HCT116 (cell line): ENCODE data around the gene ARHGEF37. TPM values are rescaled to one million over a fixed set of nuclear protein-coding genes. Genes with fewer than 3 reads are reported as not detected.

Experiments used
- ATAC-seq: fragments of 200-7000 bp; cut with Tn5 transposase; 2 replicates; pipeline ENCODE4 v1.9.1; 2020; ENCODE audit warnings: mild to moderate bottlenecking, moderate library complexity
- Bru-seq: library from RNA; stranded (reverse); fragments of 400-500 nt; gene quantifications from one replicate; lab custom pipeline; 2021; lab: Mats Ljungman, UMichigan
- BruChase-seq, 2 experiments: library from RNA; stranded (reverse); fragments of 400-500 nt; gene quantifications; one replicate each; lab custom pipeline; 2021; lab: Mats Ljungman, UMichigan
- BruUV-seq: library from RNA; stranded (reverse); fragments of 400-500 nt; replicated peaks from 2 replicates; lab custom pipeline; 2021; lab: Mats Ljungman, UMichigan
- CTCF ChIA-PET: fragments of 300-600 bp; sonication (Branson Sonifier 250); formaldehyde crosslinking; loops from one replicate; lab custom pipeline; 2021; ENCODE audit warnings: antibody characterized with exemption; lab: Charles Lee
- POLR2A ChIA-PET: fragments of 300-600, 350-600 bp; sonication (Branson Sonifier 250); formaldehyde crosslinking; loops from one replicate; lab custom pipeline; 2021; ENCODE audit warnings: antibody characterized with exemption; lab: Charles Lee
- RAD21 ChIA-PET, 2 experiments: fragments of 300-600 bp; sonication (Branson Sonifier 250); formaldehyde crosslinking; loops; one replicate each; lab custom pipeline; 2023; ENCODE audit warnings: low total read pairs in 2 of 2; ENCODE audit not compliant: uncharacterized antibody in 2 of 2, unreplicated experiment in 2 of 2, low non-redundant PET in 1 of 2; lab: Charles Lee
- DNase-seq: peaks from one replicate; pipeline ENCODE4 v3.0.0-alpha.2; 2010; ENCODE audit warnings: low read depth, low spot score
- H2AFZ ChIP-seq: fragments of 200-600 bp; shearing (Covaris generic), sonication (generic); 2 replicates; pipeline ENCODE4 v1.6.1; 2017; ENCODE audit warnings: low read depth, mixed run types, mixed read lengths, antibody characterized with exemption, low read length; ENCODE audit not compliant: poor library complexity, severe bottlenecking
- H3K27ac ChIP-seq: 2 replicates; pipeline ENCODE4 v1.5.1; 2012; ENCODE audit warnings: low read depth, low read length
- H3K27me3 ChIP-seq: fragments of 200-600 bp; sonication (generic); 2 replicates; pipeline ENCODE4 v1.6.1; 2016; ENCODE audit warnings: mixed run types, low read length, mixed read lengths; ENCODE audit not compliant: insufficient read depth
- H3K36me3 ChIP-seq, 2 experiments: fragments of 200-500 bp in 1 of 2; fragments of 200-600 bp in 1 of 2; sonication (Bioruptor generic) in 1 of 2; sonication (generic) in 1 of 2; 2 replicates each; pipeline versions ENCODE4 v1.5.1 to v1.6.1; 2014 to 2016; ENCODE audit warnings: low read length in 2 of 2, inconsistent platforms in 1 of 2, mixed read lengths in 1 of 2, mixed run types in 1 of 2; ENCODE audit not compliant: insufficient read depth in 2 of 2, control insufficient read depth in 1 of 2
- H3K4me1 ChIP-seq, 2 experiments: fragments of 200-600 bp in 1 of 2; sonication (generic) in 1 of 2; 2 replicates each; pipeline versions ENCODE4 v1.5.1 to v1.6.1; 2012 to 2017; ENCODE audit warnings: low read length in 2 of 2, inconsistent platforms in 1 of 2, mild to moderate bottlenecking in 1 of 2, mixed read lengths in 1 of 2, mixed run types in 1 of 2, moderate library complexity in 1 of 2; ENCODE audit not compliant: insufficient read depth in 2 of 2, control insufficient read depth in 1 of 2
- H3K4me2 ChIP-seq: fragments of 200-600 bp; sonication (generic); 2 replicates; pipeline ENCODE4 v1.6.1; 2017; ENCODE audit warnings: mixed run types, low read length, mixed read lengths
- H3K4me3 ChIP-seq, 2 experiments: fragments of 200-600 bp in 1 of 2; sonication (generic) in 1 of 2; replicated peaks in 1 of 2; 2 replicates each; pipeline ENCODE4 v1.5.1; 2011 to 2016; ENCODE audit warnings: low read length in 2 of 2, control low read depth in 1 of 2, low read depth in 1 of 2, mild to moderate bottlenecking in 1 of 2, mixed read lengths in 1 of 2, mixed run types in 1 of 2
- H3K79me2 ChIP-seq: fragments of 200-600 bp; sonication (generic); 2 replicates; pipeline ENCODE4 v1.6.1; 2017; ENCODE audit warnings: mild to moderate bottlenecking, mixed run types, low read length, moderate library complexity, mixed read lengths; ENCODE audit not compliant: insufficient read depth
- H3K9ac ChIP-seq: fragments of 200-600 bp; sonication (generic); 2 replicates; pipeline ENCODE4 v1.6.1; 2016; ENCODE audit warnings: low read length, mixed read lengths
- H3K9me2 ChIP-seq: fragments of 200-600 bp; sonication (generic), shearing (Covaris generic); 2 replicates; pipeline ENCODE4 v1.6.1; 2017; ENCODE audit warnings: mixed run types, mild to moderate bottlenecking, moderate library complexity; ENCODE audit not compliant: insufficient read depth
- H3K9me3 ChIP-seq, 2 experiments: fragments of 200-500 bp in 1 of 2; fragments of 200-600 bp in 1 of 2; sonication (Bioruptor generic) in 1 of 2; sonication (generic) in 1 of 2; 2 replicates each; pipeline ENCODE4 v1.6.1; 2014 to 2017; ENCODE audit warnings: low read length in 2 of 2, mixed read lengths in 2 of 2, inconsistent platforms in 1 of 2, low read depth in 1 of 2, mild to moderate bottlenecking in 1 of 2, mixed run types in 1 of 2, moderate library complexity in 1 of 2; ENCODE audit not compliant: control insufficient read depth in 1 of 2, insufficient read depth in 1 of 2
- H4K20me1 ChIP-seq: fragments of 200-600 bp; sonication (generic), shearing (Covaris generic); 2 replicates; pipeline ENCODE4 v1.6.1; 2017; ENCODE audit warnings: mixed run types, mild to moderate bottlenecking, moderate library complexity; ENCODE audit not compliant: insufficient read depth
- CTCF ChIP-seq, 3 experiments: fragments of 200-600 bp in 1 of 3; sonication (generic) in 1 of 3; IDR thresholded peaks in 2 of 3; conservative IDR thresholded peaks in 1 of 3; 2 replicates each; pipeline ENCODE4 v1.5.1; 2012 to 2017; ENCODE audit warnings: low read depth in 2 of 3, low read length in 2 of 3, antibody characterized with exemption in 1 of 3, borderline replicate concordance in 1 of 3, control low read depth in 1 of 3, mild to moderate bottlenecking in 1 of 3, mixed read lengths in 1 of 3, mixed run types in 1 of 3, moderate library complexity in 1 of 3; ENCODE audit not compliant: insufficient read depth in 1 of 3
- POLR2AphosphoS5 ChIP-seq: IDR thresholded peaks from 2 replicates; pipeline ENCODE4 v1.6.1; 2011; ENCODE audit warnings: mild to moderate bottlenecking, low read depth, low read length, moderate library complexity
- SRF ChIP-seq: IDR thresholded peaks from 2 replicates; pipeline ENCODE4 v1.6.1; 2012; ENCODE audit warnings: low read depth
- ZFX ChIP-seq: fragments of 450-650 bp; IDR thresholded peaks from 2 replicates; pipeline ENCODE4 v1.6.1; 2017
- intact Hi-C: fragments of 100-400 bp; cut with micrococcal nuclease; formaldehyde crosslinking; loops from 2 replicates; pipeline ENCODE4 v1.10.0; 2022
- long read RNA-seq: library from polyadenylated mRNA; unstranded; transcript quantifications from one replicate; pipeline ENCODE4 v2.0.0, GENCODE V29; 2021; ENCODE audit not compliant: unreplicated experiment
- polyA plus RNA-seq: library from polyadenylated mRNA; unstranded; fragments of >200 nt; gene quantifications from 2 replicates; pipeline ENCODE4 v1.2.1, GENCODE V29; 2012; ENCODE audit warnings: missing spikeins
- total RNA-seq: library from RNA; stranded (reverse); gene quantifications from one replicate; pipeline ENCODE4 v1.2.1, GENCODE V29; 2021; ENCODE audit not compliant: unreplicated experiment
- TF ChIP-seq, protein P1 (sequence below): IDR thresholded peaks from 2 replicates; pipeline ENCODE4 v1.6.1; 2011; ENCODE audit warnings: mild to moderate bottlenecking, low read length, moderate library complexity; ENCODE audit not compliant: insufficient replicate concordance; ENCODE audit errors: extremely low read depth

The ARHGEF37 gene, protein sequence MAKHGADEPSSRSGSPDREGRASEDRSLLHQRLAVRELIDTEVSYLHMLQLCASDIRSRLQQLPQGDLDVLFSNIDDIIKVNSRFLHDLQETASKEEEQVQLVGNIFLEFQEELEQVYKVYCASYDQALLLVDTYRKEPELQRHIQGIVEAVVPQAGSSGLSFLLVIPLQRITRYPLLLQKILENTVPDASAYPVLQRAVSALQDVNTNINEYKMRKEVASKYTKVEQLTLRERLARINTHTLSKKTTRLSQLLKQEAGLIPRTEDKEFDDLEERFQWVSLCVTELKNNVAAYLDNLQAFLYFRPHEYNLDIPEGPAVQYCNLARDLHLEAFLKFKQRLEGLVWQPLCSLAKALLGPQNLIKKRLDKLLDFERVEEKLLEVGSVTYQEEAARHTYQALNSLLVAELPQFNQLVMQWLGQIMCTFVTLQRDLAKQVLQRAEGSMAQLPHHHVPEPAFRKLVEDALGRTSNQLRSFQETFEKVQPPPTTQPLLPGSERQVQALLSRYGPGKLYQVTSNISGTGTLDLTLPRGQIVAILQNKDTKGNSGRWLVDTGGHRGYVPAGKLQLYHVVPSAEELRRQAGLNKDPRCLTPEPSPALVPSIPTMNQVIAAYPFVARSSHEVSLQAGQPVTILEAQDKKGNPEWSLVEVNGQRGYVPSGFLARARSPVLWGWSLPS
- 7.0 TPM for total RNA-seq
- polyA plus RNA-seq, result 3.1 and 3.8 TPM in 2 replicates
- percentile 48 among the genes with signal in this experiment for Bru-seq, nascent RNA
- BruChase-seq, experiment 1, labeled RNA remaining after a 6-hour chase, result percentile 49 among the genes with signal in this experiment
- BruChase-seq, experiment 2, labeled RNA remaining after a 2-hour chase, result percentile 46 among the genes with signal in this experiment
- long read RNA-seq, partial matches to known transcripts, result 4 of 9 reads
- long read RNA-seq, other reads (novel, unspliced or antisense), result 5 of 9 reads

DNA sequence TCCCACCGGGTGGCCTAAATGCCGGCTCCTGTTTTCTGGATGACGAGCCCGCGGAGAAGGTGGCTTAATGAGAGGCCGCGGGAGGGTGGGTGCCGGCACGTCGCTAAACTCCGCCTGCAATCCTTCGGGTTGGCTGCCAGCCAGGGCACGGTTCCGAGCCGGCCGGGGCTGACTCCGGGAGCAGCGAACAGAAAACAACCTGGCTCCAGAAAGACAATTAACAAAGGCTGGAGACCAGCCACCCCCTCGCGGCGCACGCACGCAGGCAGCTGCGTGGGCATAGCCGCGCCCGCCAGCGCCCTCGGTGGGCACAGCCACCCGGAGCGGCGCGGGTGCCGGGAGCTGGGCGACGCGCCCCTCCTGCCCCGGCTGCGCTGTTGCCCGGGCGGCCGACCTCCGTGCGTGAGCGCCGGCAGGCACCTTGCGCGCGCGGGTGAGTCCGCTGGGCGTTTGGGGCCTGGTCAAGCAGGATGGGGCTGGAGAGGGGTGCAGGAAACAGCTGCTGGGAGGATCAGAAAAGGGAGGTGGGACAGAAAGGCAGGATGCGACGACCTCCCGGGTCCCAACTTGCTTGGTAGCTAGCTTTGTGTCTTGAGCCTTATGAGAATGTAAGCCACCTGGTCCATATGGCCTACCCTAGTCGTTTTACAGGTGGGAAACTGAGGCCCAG lies at the start of gene ARHGEF37:
ARHGEF37 (plus strand) TSS at position 307 of the 670 bp plus-strand sequence. CDS start 16,272 bp downstream, outside the sequence.
- Histone ChIP-seq H3K9ac (peak within 1 kb of the TSS; percentile 69), H3K27ac (peak within 1 kb of the TSS; percentile 74), H3K4me3 (peak within 1 kb of the TSS; percentile 58 to 70), H3K9me3 (no peaks in the 10 kb centered on the region), H2AFZ (peak within 1 kb of the TSS; percentile 92), H3K9me2 (no peaks in the 10 kb centered on the region), H3K36me3 (no peaks in the 10 kb centered on the region), H4K20me1 (no peaks in the 10 kb centered on the region), H3K4me1 (peaks cover 9 to 31% of the 10 kb centered on the region in 2 experiments), H3K4me2 (peak within 1 kb of the TSS; percentile 88), H3K27me3 (no peaks in the 10 kb centered on the region), H3K79me2 (no peaks in the 10 kb centered on the region)
- DNase-seq (peak; percentile 33), ATAC-seq (peak; percentile 82)
- intact Hi-C loops, result no loop called here
- TF ChIP-seq SRF, result no peak
- peak; percentile 75 for TF ChIP-seq ZFX
- TF ChIP-seq, protein P1, sequence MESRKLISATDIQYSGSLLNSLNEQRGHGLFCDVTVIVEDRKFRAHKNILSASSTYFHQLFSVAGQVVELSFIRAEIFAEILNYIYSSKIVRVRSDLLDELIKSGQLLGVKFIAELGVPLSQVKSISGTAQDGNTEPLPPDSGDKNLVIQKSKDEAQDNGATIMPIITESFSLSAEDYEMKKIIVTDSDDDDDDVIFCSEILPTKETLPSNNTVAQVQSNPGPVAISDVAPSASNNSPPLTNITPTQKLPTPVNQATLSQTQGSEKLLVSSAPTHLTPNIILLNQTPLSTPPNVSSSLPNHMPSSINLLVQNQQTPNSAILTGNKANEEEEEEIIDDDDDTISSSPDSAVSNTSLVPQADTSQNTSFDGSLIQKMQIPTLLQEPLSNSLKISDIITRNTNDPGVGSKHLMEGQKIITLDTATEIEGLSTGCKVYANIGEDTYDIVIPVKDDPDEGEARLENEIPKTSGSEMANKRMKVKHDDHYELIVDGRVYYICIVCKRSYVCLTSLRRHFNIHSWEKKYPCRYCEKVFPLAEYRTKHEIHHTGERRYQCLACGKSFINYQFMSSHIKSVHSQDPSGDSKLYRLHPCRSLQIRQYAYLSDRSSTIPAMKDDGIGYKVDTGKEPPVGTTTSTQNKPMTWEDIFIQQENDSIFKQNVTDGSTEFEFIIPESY, result no peak
- TF ChIP-seq POLR2AphosphoS5, result peak; percentile 77
- no peak for TF ChIP-seq CTCF (IDR thresholded peaks at IDR 0.05 in 2 of 3, conservative IDR thresholded peaks at IDR 0.05 in 1 of 3; ENCODE audit: borderline replicate concordance in 1 of 3, insufficient read depth in 1 of 3, low read depth in 2 of 3, low read length in 2 of 3)
- CTCF ChIA-PET, result interaction anchor here (1.4 to 3.6 kb wide), 2 partner anchors 37 to 139 kb away, joined by 4 to 10 read pairs; no protein-coding TSS in a partner anchor
- BruUV-seq, result no TSS peak
- RAD21 ChIA-PET, result no interaction called here
- POLR2A ChIA-PET, result interaction anchor here (1.4 kb wide), 1 partner anchor 19 kb away, joined by 5 read pairs; no protein-coding TSS in a partner anchor
